ENCODE data around the gene TMEM229B. TPM values are rescaled to one million over a fixed set of nuclear protein-coding genes. Genes with fewer than 3 reads are reported as not detected.

TMEM229B gene
- total and polyA plus RNA-seq, 2 experiments from 2014 or later = 18.3 to 25.6 TPM

GRCh38 chr14:67441672-67442071, 46.8 kb downstream of the TMEM229B start:
- H4K20me1 ChIP-seq (ENCODE audit: insufficient read depth, poor library complexity, severe bottlenecking) = no peaks in the 10 kb centered on the region
- H3K27ac ChIP-seq = no peak overlapping the region

GRCh38 chr14:67441256-67441655, 47.3 kb downstream of the TMEM229B start:
- H3K27ac ChIP-seq = no peak overlapping the region
- H3K4me3 ChIP-seq = no peak overlapping the region
- H3K27me3 ChIP-seq = no peaks in the 10 kb centered on the region
- no peaks in the 10 kb centered on the region for H3K9me2 ChIP-seq (replicated peaks; ENCODE audit: insufficient read depth)
- H3K4me1 ChIP-seq (ENCODE audit: insufficient read depth) = peaks cover 6% of the 10 kb centered on the region
- H3K36me3 ChIP-seq (replicated peaks; ENCODE audit: insufficient read depth, low read depth) = no peaks in the 10 kb centered on the region
- DNase-seq (ENCODE audit: low spot score) = no peak
- no peak overlapping the region for H3K4me2 ChIP-seq
- no peaks in the 10 kb centered on the region for H4K20me1 ChIP-seq (ENCODE audit: insufficient read depth, poor library complexity, severe bottlenecking)
- WGBS (ENCODE audit: low lambda C conversion rate, missing lambda C conversion rate) = 92% methylated on average over 2 of the region's 2 CpGs
- no peak overlapping the region for H2AFZ ChIP-seq
- no peaks in the 10 kb centered on the region for H3K79me2 ChIP-seq
- no peak for TF ChIP-seq EZH2phosphoT487 (IDR thresholded peaks at IDR 0.05; ENCODE audit: low read depth, severe bottlenecking, unreplicated experiment)
- TF ChIP-seq EZH2 (IDR thresholded peaks at IDR 0.05; ENCODE audit: borderline replicate concordance) = no peak
- no peak for TF ChIP-seq CTCF (IDR thresholded peaks at IDR 0.05; ENCODE audit: poor library complexity)
- H3K9me3 ChIP-seq (ENCODE audit: low read depth) = no peaks in the 10 kb centered on the region

More at GRCh38 chr14:67441672-67442071, 46.8 kb downstream of the TMEM229B start:
- no peak for TF ChIP-seq EZH2 (IDR thresholded peaks at IDR 0.05; ENCODE audit: borderline replicate concordance)
- TF ChIP-seq CTCF (IDR thresholded peaks at IDR 0.05; ENCODE audit: poor library complexity) = no peak
- no peak for TF ChIP-seq EZH2phosphoT487 (IDR thresholded peaks at IDR 0.05; ENCODE audit: low read depth, severe bottlenecking, unreplicated experiment)
- Histone ChIP-seq H3K4me1 (ENCODE audit: insufficient read depth) (peaks cover 11% of the 10 kb centered on the region), H3K4me2 (no peak overlapping the region), H3K9me2 (replicated peaks; ENCODE audit: insufficient read depth) (no peaks in the 10 kb centered on the region), H3K9me3 (ENCODE audit: low read depth) (no peaks in the 10 kb centered on the region), H3K27me3 (no peaks in the 10 kb centered on the region), H2AFZ (no peak overlapping the region), H3K79me2 (no peaks in the 10 kb centered on the region), H3K4me3 (no peak overlapping the region), H3K36me3 (replicated peaks; ENCODE audit: insufficient read depth, low read depth) (no peaks in the 10 kb centered on the region)
- DNase-seq (ENCODE audit: low spot score) = no peak
- 98% methylated on average over 8 of the region's 8 CpGs for WGBS (ENCODE audit: low lambda C conversion rate, missing lambda C conversion rate)

- H3K27ac ChIP-seq = peak overlapping the region; percentile 92
Observed at GRCh38 chr14:67440513-67440912, 48.0 kb downstream of the TMEM229B start.

More at GRCh38 chr14:67440513-67440912, 48.0 kb downstream of the TMEM229B start:
- Histone ChIP-seq H3K4me1 (ENCODE audit: insufficient read depth) (peaks cover 6% of the 10 kb centered on the region), H3K79me2 (no peaks in the 10 kb centered on the region), H4K20me1 (ENCODE audit: insufficient read depth, poor library complexity, severe bottlenecking) (no peaks in the 10 kb centered on the region), H3K27me3 (no peaks in the 10 kb centered on the region), H3K4me2 (peak overlapping the region; percentile 54), H3K36me3 (replicated peaks; ENCODE audit: insufficient read depth, low read depth) (no peaks in the 10 kb centered on the region), H3K4me3 (no peak overlapping the region), H2AFZ (no peak overlapping the region), H3K9me3 (ENCODE audit: low read depth) (no peaks in the 10 kb centered on the region), H3K9me2 (replicated peaks; ENCODE audit: insufficient read depth) (no peaks in the 10 kb centered on the region)
- DNase-seq (ENCODE audit: low spot score) = peak; percentile 37
- TF ChIP-seq CTCF (IDR thresholded peaks at IDR 0.05; ENCODE audit: poor library complexity) (no peak), EZH2phosphoT487 (IDR thresholded peaks at IDR 0.05; ENCODE audit: low read depth, severe bottlenecking, unreplicated experiment) (no peak), EZH2 (IDR thresholded peaks at IDR 0.05; ENCODE audit: borderline replicate concordance) (no peak)
- WGBS (ENCODE audit: low lambda C conversion rate, missing lambda C conversion rate) = 63% methylated on average over 4 of the region's 4 CpGs
